Breast epithelium (tissue), 4 donors: ENCODE measurements around the gene ANKH. TPM values are rescaled to one million over a fixed set of nuclear protein-coding genes. Genes with fewer than 3 reads are reported as not detected.

ENCODE experiments used
- DNase-seq, 2 donors: peaks; one replicate each; pipeline ENCODE4 v3.0.0-alpha.2; 2019; ENCODE audit warnings: low spot score in 2 of 2
- H3K27ac ChIP-seq, 2 donors: fragments of 200-600 bp; sonication (generic) in 1 of 2; one replicate each; pipeline ENCODE4 v1.5.1; 2016 to 2019; ENCODE audit warnings: mild to moderate bottlenecking in 1 of 2
- H3K27me3 ChIP-seq, 2 donors: fragments of 200-600 bp; sonication (generic) in 1 of 2; one replicate each; pipeline versions ENCODE4 v1.5.1 to v1.6.0; 2017 to 2019; ENCODE audit warnings: control low read depth in 1 of 2, mild to moderate bottlenecking in 1 of 2
- H3K36me3 ChIP-seq: fragments of 200-600 bp; one replicate; pipeline ENCODE4 v1.5.1; 2019
- H3K4me1 ChIP-seq, 2 donors: fragments of 200-600 bp; sonication (generic); one replicate each; pipeline ENCODE4 v1.5.1; 2016 to 2019; ENCODE audit warnings: control low read depth in 1 of 2
- H3K4me3 ChIP-seq, 3 donors: fragments of 200-600 bp; sonication (generic); 1 replicate in 2 of 3; 2 replicates in 1 of 3; pipeline ENCODE4 v1.5.1; 2016 to 2019; ENCODE audit warnings: mild to moderate bottlenecking in 3 of 3, moderate library complexity in 2 of 3
- H3K9me3 ChIP-seq, 2 donors: fragments of 200-600 bp; sonication (generic) in 1 of 2; one replicate each; pipeline ENCODE4 v1.5.1; 2016 to 2019; ENCODE audit warnings: control low read depth in 1 of 2
- CTCF ChIP-seq, 3 donors: fragments of 450-650 bp; IDR thresholded peaks; one replicate each; pipeline ENCODE4 v1.5.1; 2016 to 2017; ENCODE audit warnings: antibody characterized with exemption in 3 of 3, mild to moderate bottlenecking in 3 of 3, moderate library complexity in 3 of 3
- POLR2A ChIP-seq: fragments of 450-650 bp; IDR thresholded peaks from one replicate; pipeline ENCODE4 v1.6.1; 2016; ENCODE audit warnings: antibody characterized with exemption, mild to moderate bottlenecking, moderate library complexity
- POLR2AphosphoS5 ChIP-seq, 3 donors: sonication (generic); formaldehyde crosslinking; IDR thresholded peaks; one replicate each; pipeline ENCODE4 v1.6.1; 2017; ENCODE audit warnings: antibody characterized with exemption in 3 of 3
- intact Hi-C: fragments of 100-400 bp; cut with DNase I; formaldehyde crosslinking; loops from one replicate; pipeline ENCODE4 v1.15.1; 2023; ENCODE audit warnings: low total_unique reads
- total RNA-seq, 3 donors: library from RNA; depleted of rRNA; stranded (reverse); fragments of >200 nt; gene quantifications; one replicate each; pipeline ENCODE4 v1.1.0, GENCODE V29; 2016

ANKH gene
- total RNA-seq, 3 donors from 2014 or later, result 31.5 to 83.1 (median 52.1) TPM

- Histone ChIP-seq H3K4me3 (no peak overlapping the region), H3K27ac (no peak overlapping the region), H3K9me3 (no peaks in the 10 kb centered on the region), H3K4me1 (no peaks in the 10 kb centered on the region), H3K27me3 (no peaks in the 10 kb centered on the region), H3K36me3 (no peaks in the 10 kb centered on the region)
- TF ChIP-seq POLR2AphosphoS5 (IDR thresholded peaks at IDR 0.05) (no peak), POLR2A (no peak), CTCF (IDR thresholded peaks at IDR 0.05) (no peak)
- no peak for DNase-seq
- intact Hi-C loops, result no loop called here
Observed at GRCh38 chr5:14787801-14788579, 83.6 kb downstream of the ANKH start.

- Histone ChIP-seq H3K36me3 (no peaks in the 10 kb centered on the region), H3K4me3 (no peak overlapping the region), H3K27ac (no peak overlapping the region), H3K4me1 (no peaks in the 10 kb centered on the region), H3K27me3 (no peaks in the 10 kb centered on the region), H3K9me3 (no peaks in the 10 kb centered on the region)
- no peak for TF ChIP-seq POLR2AphosphoS5 (IDR thresholded peaks at IDR 0.05)
- no peak for TF ChIP-seq CTCF (IDR thresholded peaks at IDR 0.05)
- TF ChIP-seq POLR2A, result no peak
- intact Hi-C loops, result no loop called here
- DNase-seq, result no peak
Observed at GRCh38 chr5:14783691-14784090, 87.9 kb downstream of the ANKH start.

GRCh38 chr5:14782591-14782990 is 89.0 kb downstream of the ANKH start:
- H3K27ac ChIP-seq, result no peak overlapping the region
- no peaks in the 10 kb centered on the region for H3K36me3 ChIP-seq
- no peaks in the 10 kb centered on the region for H3K27me3 ChIP-seq
- H3K4me1 ChIP-seq, result no peaks in the 10 kb centered on the region
- no peak overlapping the region for H3K4me3 ChIP-seq
- intact Hi-C loops, result no loop called here
- TF ChIP-seq POLR2A, result no peak
- TF ChIP-seq POLR2AphosphoS5 (IDR thresholded peaks at IDR 0.05), result no peak
- TF ChIP-seq CTCF (IDR thresholded peaks at IDR 0.05), result no peak
- H3K9me3 ChIP-seq, result no peaks in the 10 kb centered on the region
- no peak for DNase-seq

- H3K27me3 ChIP-seq, result no peaks in the 10 kb centered on the region
- TF ChIP-seq POLR2AphosphoS5 (IDR thresholded peaks at IDR 0.05) (no peak), CTCF (IDR thresholded peaks at IDR 0.05) (no peak), POLR2A (no peak)
- H3K27ac ChIP-seq, result no peak overlapping the region
Observed at GRCh38 chr5:14781106-14781505, 90.5 kb downstream of the ANKH start.

GRCh38 chr5:14779975-14780374 is 91.6 kb downstream of the ANKH start:
- no peaks in the 10 kb centered on the region for H3K9me3 ChIP-seq

More at GRCh38 chr5:14781106-14781505, 90.5 kb downstream of the ANKH start:
- H3K36me3 ChIP-seq, result no peaks in the 10 kb centered on the region
- H3K4me1 ChIP-seq, result no peaks in the 10 kb centered on the region
- no peaks in the 10 kb centered on the region for H3K9me3 ChIP-seq
- intact Hi-C loops, result no loop called here
- DNase-seq, result no peak
- no peak overlapping the region for H3K4me3 ChIP-seq

More at GRCh38 chr5:14779975-14780374, 91.6 kb downstream of the ANKH start:
- TF ChIP-seq POLR2AphosphoS5 (IDR thresholded peaks at IDR 0.05), result no peak
- no peak for TF ChIP-seq CTCF (IDR thresholded peaks at IDR 0.05)
- no peak for TF ChIP-seq POLR2A
- Histone ChIP-seq H3K36me3 (no peaks in the 10 kb centered on the region), H3K27ac (no peak overlapping the region), H3K4me3 (no peak overlapping the region), H3K4me1 (no peaks in the 10 kb centered on the region), H3K27me3 (no peaks in the 10 kb centered on the region)
- intact Hi-C loops, result no loop called here
- no peak for DNase-seq
